Renal cortical epithelial cell (primary cell): Measurements from ENCODE around the gene CXorf38. TPM values are rescaled to one million over a fixed set of nuclear protein-coding genes. Genes with fewer than 3 reads are reported as not detected.
"Not testable (repeated sequence)": the region's sequence is repeated elsewhere in the genome, so short reads cannot be mapped to it uniquely, and the experiment has no call there.

Source experiments
- DNase-seq: peaks from one replicate; pipeline ENCODE4 v3.0.0-alpha.2; 2011; ENCODE audit warnings: low read depth
- total RNA-seq: library from RNA; depleted of rRNA; stranded (reverse); fragments of >200 nt; gene quantifications from 2 replicates; pipeline ENCODE4 v1.2.3, GENCODE V29; 2014

The CXorf38 gene
- total RNA-seq, 1 donor from 2014 or later, result 18.5 TPM

DNA sequence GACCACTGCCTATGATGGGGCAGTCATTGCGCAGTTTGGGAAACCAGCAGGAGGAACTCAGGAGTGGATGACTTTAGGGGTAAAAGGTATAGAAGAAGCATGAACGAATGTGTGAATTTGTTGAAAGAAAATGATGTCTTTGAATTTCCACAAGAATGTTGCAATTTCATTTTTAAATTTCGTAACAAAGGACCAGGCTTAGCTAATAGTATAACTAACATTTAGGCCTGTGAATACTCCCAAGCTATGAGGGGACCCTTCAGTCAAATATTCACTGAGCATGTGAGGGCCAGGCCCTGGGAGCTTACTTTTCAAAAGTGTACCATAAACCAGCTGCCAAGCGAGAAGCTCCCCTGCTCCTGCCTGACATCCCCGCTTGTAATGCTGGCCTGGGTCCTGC lies 18.9 kb downstream of the CXorf38 start:
- DNase-seq, result no peak

DNA sequence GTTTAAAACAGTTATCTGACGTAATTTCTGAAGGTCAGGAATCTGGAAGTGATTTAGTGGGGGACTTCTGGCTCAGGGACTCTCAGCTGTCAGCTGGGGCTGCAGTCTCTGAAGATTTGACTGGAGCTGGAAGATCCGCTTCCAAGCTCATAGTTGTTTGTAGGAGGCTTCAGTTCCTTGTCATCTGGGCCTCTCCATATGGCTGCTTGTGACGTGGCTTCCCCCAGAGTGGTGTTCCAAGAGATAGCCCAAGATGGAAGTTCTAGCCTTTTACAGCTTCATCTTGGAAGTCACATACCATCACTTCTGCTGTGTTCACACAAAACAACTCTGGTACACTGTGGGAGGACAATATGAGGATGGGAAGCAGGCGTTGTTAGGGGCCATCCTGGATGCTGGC lies 22.1 kb downstream of the CXorf38 start:
- DNase-seq, result no peak

DNA sequence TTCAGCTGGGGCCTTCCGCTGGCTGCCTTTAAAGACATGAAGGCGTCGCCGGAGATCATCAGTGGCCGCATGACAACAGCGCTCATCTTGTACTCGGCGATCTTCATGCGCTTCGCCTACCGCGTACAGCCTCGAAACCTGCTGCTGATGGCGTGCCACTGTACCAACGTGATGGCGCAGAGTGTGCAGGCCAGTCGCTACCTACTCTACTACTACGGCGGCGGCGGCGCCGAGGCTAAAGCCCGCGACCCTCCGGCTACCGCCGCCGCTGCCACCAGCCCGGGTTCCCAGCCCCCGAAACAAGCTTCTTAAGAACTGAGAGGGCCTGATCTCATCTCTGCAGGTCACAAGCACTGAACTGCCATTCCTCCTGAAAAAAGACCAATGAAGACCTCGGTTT lies 23.7 kb downstream of the CXorf38 start:
- no peak for DNase-seq

DNA sequence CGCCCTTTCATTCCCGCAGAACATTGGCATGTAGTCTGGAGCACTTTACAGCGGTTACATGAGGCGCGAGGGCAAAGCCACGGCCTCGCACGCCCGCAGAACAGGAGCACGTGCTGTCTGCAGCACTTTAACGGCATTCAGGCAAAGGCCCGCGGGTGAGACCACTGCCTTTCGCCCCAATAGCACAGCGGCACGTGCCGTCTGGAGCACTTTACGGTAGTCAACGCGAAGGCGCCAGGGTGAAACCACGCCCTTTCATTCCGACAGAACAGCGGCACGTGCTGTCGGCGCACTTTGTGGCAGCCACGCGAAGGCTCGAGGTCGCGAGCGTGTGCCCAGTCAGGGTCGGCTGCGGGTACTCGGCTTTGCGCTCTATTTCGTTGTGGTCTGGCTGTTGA lies 24.2 kb downstream of the CXorf38 start, which contains the start of gene MPC1L:
MPC1L (plus strand) TSS at position 290 of the 398 bp plus-strand sequence. CDS start 138 bp downstream, outside the sequence.
- DNase-seq, result no peak

DNA sequence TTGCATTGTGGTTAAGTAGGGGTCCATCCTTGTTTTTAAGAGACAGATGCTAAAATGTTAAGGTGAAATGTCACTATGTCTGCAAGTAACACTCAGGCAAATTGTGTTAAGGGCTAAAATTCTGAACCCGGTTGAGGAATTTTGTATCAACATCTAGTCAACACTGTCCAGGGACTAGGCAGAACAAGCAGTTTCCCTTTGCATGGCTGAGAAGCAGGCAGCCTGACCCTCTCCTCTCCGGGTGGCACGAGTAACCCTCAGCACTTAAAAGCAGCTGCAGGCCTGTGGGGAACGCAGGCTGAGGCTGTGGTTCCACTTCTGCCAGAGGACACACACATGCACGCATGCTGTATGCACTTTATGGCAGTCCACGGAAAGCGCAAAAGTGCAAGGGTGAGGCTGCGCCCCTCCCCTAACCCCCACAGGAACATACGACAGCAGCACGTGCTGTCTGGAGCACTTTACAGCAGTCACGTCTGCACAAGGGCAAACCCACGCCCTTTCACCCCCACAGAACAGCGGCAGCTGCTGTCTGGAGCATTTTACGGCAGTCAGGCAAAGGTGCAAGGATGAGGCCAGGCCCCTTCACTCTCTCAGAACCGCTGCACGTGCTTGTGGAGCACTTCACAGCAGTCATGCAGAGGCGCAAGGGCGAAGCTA lies 24.8 kb downstream of the CXorf38 start:
- no peak for DNase-seq

DNA sequence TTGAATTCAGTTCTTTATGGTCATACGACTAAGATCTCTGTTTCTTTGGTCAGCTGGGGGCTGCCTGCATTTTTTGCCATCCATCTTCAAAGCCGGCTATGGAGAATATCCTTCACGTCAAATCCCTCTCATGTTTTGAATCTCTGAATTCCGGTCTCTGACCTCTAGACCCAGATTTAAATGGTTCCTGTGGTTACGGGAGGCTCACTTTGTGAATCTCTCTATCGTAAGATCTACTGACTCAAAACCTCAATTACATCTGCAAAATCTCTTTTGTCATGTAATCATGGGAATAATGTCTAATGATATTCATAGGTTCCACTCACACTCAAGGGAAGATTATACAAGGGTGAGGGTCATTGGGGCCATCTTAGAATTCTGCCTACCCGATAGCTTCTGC lies 29.8 kb downstream of the CXorf38 start:
- DNase-seq, result no peak

DNA sequence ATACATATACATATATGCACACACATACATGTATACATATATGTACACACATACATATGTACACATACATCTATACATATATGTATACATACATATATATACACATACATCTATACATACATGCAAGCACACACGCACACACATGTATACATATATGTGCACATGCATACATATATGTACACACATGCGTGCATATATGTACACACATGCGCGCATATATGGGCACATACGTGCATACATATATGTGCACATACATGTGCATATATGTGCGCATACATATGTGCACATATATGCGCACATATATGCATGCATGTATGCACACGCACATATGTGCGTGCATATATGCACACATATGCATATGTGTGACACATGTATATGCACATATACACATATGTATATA lies 31.4 kb downstream of the CXorf38 start:
- no peak for DNase-seq

DNA sequence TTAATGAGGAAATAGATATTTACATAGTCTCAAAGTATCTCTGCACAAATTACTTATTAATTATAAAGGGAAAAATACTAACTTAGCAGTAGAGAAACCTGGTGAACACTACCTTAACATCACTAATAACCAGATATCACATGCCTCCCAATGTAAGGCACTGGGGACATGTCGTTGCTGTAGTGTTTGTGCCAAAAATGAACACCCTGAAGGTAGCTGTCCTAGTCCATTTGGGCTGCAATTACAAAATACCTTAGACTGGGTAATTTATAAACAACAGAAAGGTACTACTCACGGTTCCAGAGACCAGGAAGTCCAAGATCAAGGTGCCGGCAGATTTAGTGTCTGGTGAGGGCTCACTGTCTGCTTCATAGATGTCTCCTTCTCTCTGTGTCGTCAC lies 34.9 kb downstream of the CXorf38 start:
- no peak for DNase-seq

DNA sequence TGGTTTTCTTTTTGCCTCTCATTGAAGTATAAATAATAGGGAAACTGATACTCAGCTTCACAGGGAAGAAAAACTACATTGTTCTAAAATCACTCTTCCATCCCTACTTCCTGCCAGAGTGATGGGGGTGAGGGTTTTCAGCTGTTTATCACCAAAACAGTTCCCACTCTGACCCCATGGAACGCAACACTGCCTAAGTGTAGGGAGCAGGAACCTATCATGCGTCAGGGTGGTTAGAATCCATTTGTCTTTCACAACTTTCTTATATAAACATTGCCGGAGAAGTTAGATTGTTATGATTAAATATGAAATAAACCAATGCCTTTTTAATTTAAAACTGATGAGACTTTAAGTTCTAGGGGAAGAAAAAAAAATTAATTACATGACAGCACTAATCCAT lies 40.0 kb downstream of the CXorf38 start:
- no peak for DNase-seq

DNA sequence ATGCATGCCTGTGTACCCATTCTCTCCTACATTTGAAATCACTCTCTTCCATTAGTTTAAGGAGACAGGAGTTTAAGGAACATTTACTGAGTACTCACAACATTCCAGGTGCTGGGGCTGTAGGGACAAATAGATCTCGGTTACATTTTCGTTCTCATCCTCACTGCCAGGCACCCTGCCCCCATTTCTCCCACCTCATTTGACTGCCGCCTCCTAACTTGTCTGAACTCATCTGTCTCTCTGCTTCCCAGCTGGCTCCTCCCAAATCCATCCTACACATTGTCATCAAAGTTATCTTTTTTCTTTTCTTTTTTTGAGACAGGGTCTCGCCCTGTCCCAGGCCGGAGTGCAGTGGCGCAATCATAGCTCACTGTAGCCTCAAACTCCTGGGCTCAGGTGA lies 43.9 kb downstream of the CXorf38 start:
- DNase-seq, result no peak

DNA sequence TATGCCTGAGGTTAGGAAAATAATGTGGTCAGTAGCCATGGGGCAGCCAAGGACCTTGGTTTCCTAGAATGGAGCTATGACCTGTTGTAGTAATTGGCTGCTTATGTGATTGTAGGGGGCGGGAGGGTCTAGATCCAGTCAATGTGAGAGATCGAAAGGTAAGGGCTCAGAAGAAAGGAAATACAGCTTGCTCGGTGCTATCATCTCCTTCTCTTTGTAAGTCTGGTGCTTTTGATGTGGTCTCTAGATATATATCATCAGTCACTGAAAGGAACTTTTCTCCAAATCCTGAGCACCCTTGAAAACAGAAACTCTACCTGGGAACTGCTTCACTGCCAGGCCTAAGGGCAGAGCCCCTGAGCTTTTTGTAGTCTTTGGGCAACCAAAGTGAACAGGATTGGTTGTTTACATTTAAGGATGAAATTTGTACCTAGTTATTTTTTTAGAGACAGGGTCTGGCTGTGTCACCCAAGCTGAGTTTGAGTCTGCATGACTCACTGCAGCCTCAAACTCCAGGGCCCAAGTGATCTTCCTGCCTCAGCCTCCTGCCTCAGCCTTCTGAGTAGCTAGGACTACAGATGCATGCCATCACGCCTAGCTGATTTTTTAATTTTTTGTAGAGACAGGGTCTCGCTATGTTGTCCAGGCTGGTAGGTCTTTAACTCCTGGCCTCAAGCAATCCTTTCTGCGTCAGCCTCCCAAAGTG lies 57.6 kb downstream of the CXorf38 start:
- not testable (repeated sequence) for DNase-seq

DNA sequence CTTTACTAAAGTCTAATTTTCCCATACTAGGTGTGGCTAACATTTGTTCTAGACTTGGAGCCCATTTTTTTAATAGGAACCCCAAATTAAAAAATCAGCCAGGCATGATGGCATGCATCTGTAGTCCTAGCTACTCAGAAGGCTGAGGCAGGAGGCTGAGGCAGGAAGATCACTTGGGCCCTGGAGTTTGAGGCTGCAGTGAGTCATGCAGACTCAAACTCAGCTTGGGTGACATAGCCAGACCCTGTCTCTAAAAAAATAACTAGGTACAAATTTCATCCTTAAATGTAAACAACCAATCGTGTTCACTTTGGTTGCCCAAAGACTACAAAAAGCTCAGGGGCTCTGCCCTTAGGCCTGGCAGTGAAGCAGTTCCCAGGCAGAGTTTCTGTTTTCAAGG lies 59.7 kb downstream of the CXorf38 start:
- DNase-seq, result not testable (repeated sequence)

DNA sequence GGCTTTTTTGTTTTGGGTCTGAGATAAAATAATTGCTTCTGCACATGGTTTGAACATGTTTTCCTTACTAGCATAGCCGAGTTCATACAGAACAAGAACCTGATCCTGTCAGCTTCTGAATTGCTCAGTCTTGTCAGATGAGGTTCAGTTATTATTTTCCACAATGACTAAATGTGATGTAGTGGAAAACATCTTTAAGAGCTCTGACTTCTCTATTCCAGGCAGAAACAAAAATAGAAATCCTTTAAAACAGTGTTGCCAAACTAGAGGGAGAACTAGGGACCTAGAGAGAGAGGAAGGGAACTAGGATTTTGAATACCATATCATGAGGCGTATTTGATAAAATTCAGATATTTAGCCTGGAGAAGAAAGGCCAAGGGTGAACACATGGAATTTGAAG lies 64.5 kb downstream of the CXorf38 start:
- DNase-seq, result no peak

DNA sequence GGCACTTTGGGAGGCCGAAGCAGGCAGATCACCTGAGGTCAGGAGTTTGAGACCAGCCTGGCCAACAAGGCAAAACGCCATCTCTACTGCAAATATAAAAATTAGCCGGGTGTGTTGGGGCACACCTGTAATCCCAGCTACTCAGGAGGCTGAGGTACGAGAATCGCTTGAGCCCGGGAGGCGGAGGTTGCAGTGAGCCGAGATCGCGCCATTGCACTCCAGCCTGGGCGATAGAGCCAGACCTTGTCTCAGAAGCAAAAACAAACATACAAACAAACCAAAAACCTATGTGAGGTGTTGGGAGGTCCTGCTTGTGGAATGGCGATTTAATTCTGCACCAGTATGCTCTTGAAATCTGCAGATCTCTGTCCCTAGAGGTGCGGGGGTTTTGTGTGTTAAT lies 65.2 kb downstream of the CXorf38 start:
- DNase-seq, result not testable (repeated sequence)

DNA sequence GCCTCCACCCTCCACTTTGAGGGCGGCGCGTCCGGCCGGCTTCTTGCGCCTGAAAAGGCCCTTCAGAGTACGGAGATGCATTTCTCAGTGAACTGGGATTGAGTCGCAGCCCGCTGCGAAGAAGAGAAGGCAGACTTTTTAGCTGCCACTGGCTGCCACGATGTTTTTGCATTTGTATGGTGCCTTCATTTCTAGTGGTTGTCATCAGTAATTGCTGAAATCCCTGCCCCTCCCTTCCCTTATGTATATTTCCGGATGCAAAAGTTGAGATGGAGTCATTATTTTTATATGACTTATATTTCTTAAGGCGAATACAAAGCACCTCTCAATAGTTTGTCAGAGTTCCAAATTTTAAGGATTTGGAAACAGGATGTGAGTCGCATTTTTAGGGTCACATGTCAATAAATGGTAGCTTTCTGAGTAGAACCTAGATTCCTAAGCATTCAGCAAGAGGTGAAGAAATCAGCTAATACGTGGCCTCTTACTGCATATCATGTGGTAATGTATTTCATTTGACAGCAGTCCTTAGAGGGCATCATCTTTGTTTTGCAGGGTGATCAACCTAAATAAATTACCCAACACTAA lies 65.9 kb downstream of the CXorf38 start:
- DNase-seq, result peak; percentile 6

DNA sequence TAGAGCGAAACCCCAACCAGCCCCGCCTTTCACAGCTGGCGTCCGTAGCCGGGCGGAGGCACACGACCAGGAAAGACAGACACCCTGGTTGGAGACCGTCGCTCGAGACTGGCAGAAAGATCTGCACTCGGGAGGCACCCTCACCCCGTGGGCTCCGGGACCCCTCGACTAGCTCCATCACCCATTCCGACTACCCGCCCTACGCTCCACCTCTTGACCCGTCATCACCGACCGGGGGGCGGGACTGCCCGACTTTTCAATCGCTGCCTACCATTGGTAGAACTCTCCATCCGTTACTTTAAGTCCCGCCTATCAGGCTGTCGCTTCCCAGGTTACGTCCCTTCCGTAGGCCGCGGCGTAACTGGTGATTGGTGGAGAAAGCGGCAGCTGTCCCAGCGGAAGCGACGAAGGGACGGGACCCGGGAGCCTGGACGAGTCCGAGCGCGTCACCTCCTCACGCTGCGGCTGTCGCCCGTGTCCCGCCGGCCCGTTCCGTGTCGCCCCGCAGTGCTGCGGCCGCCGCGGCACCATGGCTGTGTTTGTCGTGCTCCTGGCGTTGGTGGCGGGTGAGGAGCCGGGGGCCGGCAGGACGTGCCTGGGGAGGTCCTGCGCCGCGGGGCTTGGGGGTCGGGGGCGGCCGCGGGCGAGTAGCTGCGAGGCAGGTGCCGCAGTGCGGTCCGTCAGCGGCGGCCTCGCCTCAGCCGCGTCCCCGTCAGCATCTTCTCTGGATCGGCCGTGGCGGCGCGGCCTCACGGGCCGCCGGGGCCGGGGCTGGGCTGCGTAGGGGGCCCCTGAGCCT lies 66.6 kb downstream of the CXorf38 start, which contains the start of gene ATP6AP2:
ATP6AP2 (plus strand) TSS at position 434 of the 799 bp plus-strand sequence; CDS start at position 530, 96 bp downstream.
- DNase-seq, result peak; percentile 89

DNA sequence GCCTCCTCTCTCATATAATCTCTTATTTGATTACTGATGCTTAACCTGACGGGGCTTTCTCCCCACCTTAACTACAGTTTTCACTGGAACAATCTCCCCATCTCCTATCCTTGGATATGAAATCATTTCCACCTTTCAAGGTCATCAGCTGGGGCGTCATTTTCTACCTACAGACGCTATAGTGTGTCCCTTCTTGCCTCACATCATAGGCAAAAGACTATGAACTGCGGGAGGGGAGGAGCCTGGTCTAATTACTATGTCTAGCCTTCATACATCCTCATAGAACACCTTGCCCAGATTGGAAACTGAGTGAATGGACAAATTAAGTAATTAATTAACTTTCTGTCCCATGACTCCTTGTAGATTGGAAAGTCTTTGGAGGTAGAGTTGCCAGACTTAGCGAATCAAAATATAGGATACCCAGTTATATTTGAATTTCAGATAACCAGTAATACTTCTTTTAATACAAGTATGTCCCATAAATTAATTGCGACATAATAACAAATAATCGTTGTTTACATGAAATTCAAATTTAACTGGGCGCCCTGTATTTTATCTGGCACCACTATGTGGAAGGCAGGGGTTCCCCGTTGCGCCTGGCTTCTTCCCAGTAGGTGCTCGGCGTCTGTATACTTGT lies 67.3 kb downstream of the CXorf38 start:
- DNase-seq, result no peak

DNA sequence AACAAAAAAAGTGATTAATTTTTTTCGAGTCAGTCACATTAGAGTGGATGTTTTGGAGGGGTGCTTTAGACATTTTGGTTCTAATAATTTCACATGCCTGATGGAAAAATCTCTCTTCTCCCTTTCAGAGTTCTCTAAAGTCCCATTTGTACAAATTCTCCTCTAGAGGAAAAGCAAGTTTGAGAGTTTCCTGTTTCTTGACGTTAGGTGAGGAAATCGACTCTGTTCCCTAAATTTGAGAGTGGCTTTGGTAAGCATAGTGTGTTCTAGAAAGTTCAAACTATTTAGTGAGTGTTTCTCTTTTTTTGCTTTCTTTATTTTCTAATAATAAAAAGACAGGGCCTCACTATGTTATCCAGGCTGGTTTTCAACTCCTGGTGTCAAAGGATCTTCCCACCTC lies 68.2 kb downstream of the CXorf38 start:
- DNase-seq, result no peak

DNA sequence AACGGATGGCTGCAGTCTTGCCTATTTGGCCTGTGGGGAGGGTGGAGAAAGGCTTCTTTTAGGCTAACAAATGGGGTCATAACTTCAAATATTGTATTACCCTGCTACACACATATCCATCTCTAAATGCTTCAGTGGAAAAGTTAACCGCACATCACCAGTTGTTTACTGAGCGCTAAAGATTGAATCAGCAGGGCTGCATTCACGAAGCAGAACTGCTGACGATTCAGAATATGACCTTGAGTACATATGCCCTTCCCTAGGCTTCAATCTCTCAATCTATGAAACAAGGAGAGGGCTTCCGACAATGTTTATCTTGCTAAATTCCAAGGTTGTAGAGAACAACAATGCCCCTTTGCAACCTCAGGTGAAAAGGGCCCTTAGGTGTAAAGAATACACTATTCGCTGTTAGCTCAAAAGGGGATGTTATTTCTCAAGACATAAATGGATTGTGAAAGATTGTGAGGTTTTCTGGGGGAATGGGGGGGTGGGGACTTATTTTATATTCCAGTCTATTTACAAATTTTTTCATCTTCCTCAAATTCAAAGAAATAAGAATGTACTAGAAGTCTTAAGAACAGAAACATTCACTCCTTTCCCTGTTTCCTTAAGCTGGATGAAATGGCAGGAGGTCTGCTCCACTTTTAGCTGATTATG lies 69.2 kb downstream of the CXorf38 start:
- no peak for DNase-seq
